ENCODE data around the gene CIT.

- no peak for TF ChIP-seq CTCF (IDR thresholded peaks at IDR 0.05; ENCODE audit: low read depth, low read length, missing input control)
- no peak for TF ChIP-seq REST (IDR thresholded peaks at IDR 0.05)
- no peak for TF ChIP-seq RAD21 (IDR thresholded peaks at IDR 0.05)
- TF ChIP-seq ATF3 (IDR thresholded peaks at IDR 0.05) = no peak
Measured at GRCh38 chr12:119683413-119683812, 193.7 kb downstream of the CIT start.
